T-cell (primary cell): ENCODE data around the gene SLC8A1. TPM values are rescaled to one million over a fixed set of nuclear protein-coding genes. Genes with fewer than 3 reads are reported as not detected.

Experiments
- ATAC-seq, 4 experiments: fragments of 200-7000 bp in 3 of 4; fragments of 150-1000 bp in 1 of 4; cut with Tn5 transposase; replicated peaks in 1 of 4; 1 replicate in 3 of 4; 2 replicates in 1 of 4; pipeline ENCODE4 v1.10.0; 2021; ENCODE audit warnings: moderate library complexity in 3 of 4, mild to moderate bottlenecking in 2 of 4, moderate number of reproducible peaks in 1 of 4
- CTCF ChIA-PET, 2 donors: fragments of 300-600 bp; sonication (Branson Sonifier 250); formaldehyde crosslinking; loops; one replicate each; lab custom pipeline; 2022; ENCODE audit warnings: antibody characterized with exemption in 2 of 2; lab: Charles Lee
- POLR2A ChIA-PET, 2 donors: fragments of 300-600 bp; sonication (Branson Sonifier 250); formaldehyde crosslinking; loops; one replicate each; lab custom pipeline; 2022; ENCODE audit warnings: antibody characterized with exemption in 2 of 2; lab: Charles Lee
- DNase-seq, 35 experiments: peaks; one replicate each; pipeline versions ENCODE4 v3.0.0 to v3.0.0-alpha.2; 2013 to 2023
- H3K27ac ChIP-seq: one replicate; pipeline ENCODE4 v1.5.1; 2013; ENCODE audit warnings: low read length
- H3K27me3 ChIP-seq, 2 experiments: replicated peaks in 1 of 2; 1 replicate in 1 of 2; 2 replicates in 1 of 2; pipeline versions ENCODE4 v1.6.1 to v1.7.0; 2013; ENCODE audit warnings: low read length in 1 of 2, mixed read lengths in 1 of 2; ENCODE audit not compliant: control insufficient read depth in 2 of 2, insufficient read depth in 2 of 2; ENCODE audit errors: extremely low read depth in 1 of 2
- H3K36me3 ChIP-seq, 2 donors: 1 replicate in 1 of 2; 2 replicates in 1 of 2; pipeline versions ENCODE4 v1.6.1 to v1.7.0; 2013; ENCODE audit warnings: low read length in 1 of 2; ENCODE audit not compliant: control insufficient read depth in 2 of 2, insufficient read depth in 1 of 2; ENCODE audit errors: extremely low read depth in 1 of 2
- H3K4me1 ChIP-seq, 2 experiments: 1 replicate in 1 of 2; 2 replicates in 1 of 2; pipeline versions ENCODE4 v1.6.1 to v1.7.0; 2013; ENCODE audit warnings: low read length in 2 of 2, mixed read lengths in 1 of 2; ENCODE audit not compliant: insufficient read depth in 2 of 2, control insufficient read depth in 1 of 2; ENCODE audit errors: extremely low read depth in 1 of 2
- H3K4me3 ChIP-seq, 2 donors: 1 replicate in 1 of 2; 2 replicates in 1 of 2; pipeline versions ENCODE4 v1.5.1 to v1.7.0; 2013; ENCODE audit warnings: mild to moderate bottlenecking in 2 of 2, low read length in 1 of 2, moderate library complexity in 1 of 2; ENCODE audit not compliant: control insufficient read depth in 1 of 2; ENCODE audit errors: extremely low read depth in 1 of 2
- H3K9me3 ChIP-seq: 2 replicates; pipeline ENCODE4 v1.7.0; 2013
- H3K27ac Mint-ChIP-seq, 2 donors: one replicate each; pipeline ENCODE4 v1.8.0; 2020 to 2021; ENCODE audit warnings: mild to moderate bottlenecking in 2 of 2, mixed read lengths in 2 of 2
- H3K27me3 Mint-ChIP-seq, 2 donors: one replicate each; pipeline ENCODE4 v1.8.0; 2021 to 2022; ENCODE audit warnings: mixed read lengths in 2 of 2
- H3K36me3 Mint-ChIP-seq: one replicate; pipeline ENCODE4 v1.8.0; 2021; ENCODE audit warnings: mixed read lengths
- H3K4me1 Mint-ChIP-seq, 3 donors: one replicate each; pipeline ENCODE4 v1.8.0; 2020 to 2022; ENCODE audit warnings: mixed read lengths in 3 of 3, mild to moderate bottlenecking in 1 of 3
- H3K4me3 Mint-ChIP-seq, 3 donors: one replicate each; pipeline ENCODE4 v1.8.0; 2020 to 2022; ENCODE audit warnings: mild to moderate bottlenecking in 3 of 3, mixed read lengths in 3 of 3, moderate library complexity in 3 of 3
- H3K9me3 Mint-ChIP-seq, 3 donors: one replicate each; pipeline ENCODE4 v1.8.0; 2020 to 2022; ENCODE audit warnings: mixed read lengths in 3 of 3
- WGBS: methylation state at CpG from one replicate; pipeline ENCODE4 v1.1.5; 2013; ENCODE audit warnings: missing lambda C conversion rate; ENCODE audit not compliant: insufficient coverage; 5-methylcytosine and 5-hydroxymethylcytosine counted together
- total RNA-seq, 35 experiments: library from RNA in 6 of 35; stranded (reverse) in 6 of 35; fragments of 120-200 nt in 1 of 35; gene quantifications; one replicate each; pipeline versions ENCODE4 v1.2.1 to v1.2.4 and lab custom pipeline; 2013 to 2026

Gene SLC8A1
- total RNA-seq, 5 donors from 2014 or later (not counting 1 experiment from before 2014, with no cell fraction given) = 0.09 to 0.35 (median 0.13) TPM

DNA sequence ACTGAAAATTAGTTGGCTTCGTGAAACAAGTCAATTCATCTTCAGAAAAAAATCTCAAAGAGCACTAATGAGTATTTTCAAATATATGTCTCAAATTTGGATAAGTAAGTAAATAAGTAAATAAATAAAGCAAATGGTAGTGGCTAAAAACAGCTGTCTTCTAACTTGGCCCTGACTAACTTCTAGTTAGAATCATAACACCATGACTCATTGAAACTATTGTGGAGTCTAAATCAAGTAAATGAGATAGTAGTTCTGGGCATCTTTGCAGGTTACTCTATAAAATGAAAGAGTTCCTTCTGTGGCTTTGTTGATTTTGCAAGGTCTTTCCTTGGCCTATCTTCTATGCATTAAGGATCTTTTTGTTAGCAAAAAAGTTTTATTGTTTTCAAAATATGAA lies 110.7 kb downstream of the SLC8A1 start:
- Histone ChIP-seq H3K4me3 (no peak overlapping the region), H3K4me1 (no peaks in the 10 kb centered on the region), H3K9me3 (no peaks in the 10 kb centered on the region), H3K27ac (no peak overlapping the region), H3K36me3 (no peaks in the 10 kb centered on the region), H3K27me3 (no peaks in the 10 kb centered on the region)
- ChIA-PET CTCF (no interaction called here), POLR2A (no interaction called here)
- DNase-seq (no peak), ATAC-seq (no peak)
- Mint-ChIP-seq H3K27me3 (no peaks in the 10 kb centered on the region), H3K4me3 (no peak overlapping the region), H3K27ac (no peak overlapping the region), H3K4me1 (no peaks in the 10 kb centered on the region), H3K9me3 (peaks cover 0 to 5% (median 0%) of the 10 kb centered on the region in 3 donors), H3K36me3 (no peaks in the 10 kb centered on the region)
- no CpG with 5 or more reads among the region's 1 CpG for WGBS

DNA sequence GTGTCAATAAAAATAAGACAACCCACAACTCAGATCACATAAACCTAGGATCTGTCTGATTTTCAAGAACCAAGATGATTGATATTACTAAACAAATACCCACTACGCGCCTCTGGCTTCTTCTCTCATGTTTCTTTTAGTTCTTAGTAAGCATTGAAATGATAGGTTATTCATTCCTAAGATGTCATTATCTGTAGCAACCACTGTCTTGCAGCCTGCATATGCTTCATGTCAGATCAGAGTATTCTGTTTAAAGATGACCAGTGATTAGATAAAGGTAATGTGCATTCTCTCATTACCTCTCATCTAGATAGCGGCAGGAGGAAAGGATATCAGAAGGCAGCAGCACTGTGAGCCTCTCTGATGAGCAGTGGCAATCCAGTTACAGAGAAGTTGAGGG lies 112.9 kb downstream of the SLC8A1 start:
- Histone ChIP-seq H3K4me3 (no peak overlapping the region), H3K36me3 (no peaks in the 10 kb centered on the region), H3K27ac (no peak overlapping the region), H3K9me3 (no peaks in the 10 kb centered on the region), H3K4me1 (no peaks in the 10 kb centered on the region), H3K27me3 (no peaks in the 10 kb centered on the region)
- POLR2A ChIA-PET = no interaction called here
- no peak overlapping the region for H3K27ac Mint-ChIP-seq
- no peak overlapping the region for H3K4me3 Mint-ChIP-seq
- CTCF ChIA-PET = no interaction called here
- WGBS = no CpG with 5 or more reads among the region's 3 CpGs
- H3K9me3 Mint-ChIP-seq = peaks cover 0 to 5% (median 0%) of the 10 kb centered on the region in 3 donors
- DNase-seq (no peak), ATAC-seq (no peak)
- no peaks in the 10 kb centered on the region for H3K36me3 Mint-ChIP-seq
- H3K27me3 Mint-ChIP-seq = no peaks in the 10 kb centered on the region
- H3K4me1 Mint-ChIP-seq = no peaks in the 10 kb centered on the region

DNA sequence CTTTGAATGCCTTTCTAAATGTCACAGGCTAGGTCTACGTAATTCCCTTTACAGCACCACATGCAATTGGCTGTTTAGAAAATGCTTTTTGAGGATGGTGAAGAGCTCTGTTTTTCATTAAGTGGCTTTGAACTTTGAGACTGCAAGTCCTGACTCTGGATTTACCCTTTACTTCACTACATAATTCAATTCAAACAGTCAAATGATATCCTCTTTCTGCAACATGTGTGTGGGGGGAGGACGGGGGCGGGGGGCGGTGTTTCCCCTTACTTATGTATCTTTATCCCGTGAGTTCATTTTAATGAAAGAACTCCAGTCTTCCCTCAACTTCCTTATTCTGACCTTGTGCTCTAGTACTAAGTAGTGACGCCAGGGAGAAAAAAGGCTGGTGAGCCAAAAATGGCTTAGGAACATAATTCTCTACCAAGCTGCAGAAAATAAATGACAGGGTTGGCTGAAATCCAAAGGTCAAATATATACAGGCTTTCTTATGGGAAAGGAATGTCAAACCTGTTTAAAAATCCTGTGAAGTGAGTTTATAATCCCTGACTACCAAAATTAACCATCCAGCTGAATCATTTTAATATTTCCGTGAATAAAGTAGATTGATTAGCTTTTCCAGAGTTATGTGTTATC lies 119.6 kb downstream of the SLC8A1 start:
- ChIA-PET POLR2A (no interaction called here), CTCF (no interaction called here)
- Mint-ChIP-seq H3K27me3 (no peaks in the 10 kb centered on the region), H3K4me3 (no peak overlapping the region), H3K9me3 (no peaks in the 10 kb centered on the region), H3K27ac (no peak overlapping the region), H3K36me3 (no peaks in the 10 kb centered on the region), H3K4me1 (no peaks in the 10 kb centered on the region)
- Histone ChIP-seq H3K36me3 (no peaks in the 10 kb centered on the region), H3K4me3 (no peak overlapping the region), H3K9me3 (no peaks in the 10 kb centered on the region), H3K27me3 (no peaks in the 10 kb centered on the region), H3K27ac (no peak overlapping the region), H3K4me1 (no peaks in the 10 kb centered on the region)
- DNase-seq (no peak), ATAC-seq (no peak)
- WGBS = no CpG with 5 or more reads among the region's 7 CpGs

DNA sequence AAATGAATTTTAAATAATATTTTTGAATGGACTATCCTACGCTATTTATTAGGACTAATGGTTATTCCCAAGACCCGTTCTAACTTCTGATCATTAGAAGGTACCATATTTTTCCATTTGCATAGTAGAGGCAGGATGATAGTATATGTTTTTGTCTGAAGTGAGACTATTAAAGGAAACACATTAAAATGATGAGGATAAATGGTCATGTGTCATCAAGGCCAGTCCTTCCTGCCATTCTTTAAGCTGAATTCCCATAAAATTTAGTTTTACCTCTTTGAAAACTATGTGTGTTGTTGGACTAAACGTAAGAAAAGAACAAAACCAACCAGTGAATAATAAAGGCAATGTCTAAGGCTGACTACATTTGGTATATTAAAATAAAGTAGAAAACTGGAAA lies 121.8 kb downstream of the SLC8A1 start:
- ChIA-PET POLR2A (no interaction called here), CTCF (no interaction called here)
- Histone ChIP-seq H3K4me3 (no peak overlapping the region), H3K27me3 (no peaks in the 10 kb centered on the region), H3K36me3 (no peaks in the 10 kb centered on the region), H3K9me3 (no peaks in the 10 kb centered on the region), H3K27ac (no peak overlapping the region), H3K4me1 (no peaks in the 10 kb centered on the region)
- DNase-seq (no peak), ATAC-seq (no peak)
- Mint-ChIP-seq H3K27ac (no peak overlapping the region), H3K36me3 (no peaks in the 10 kb centered on the region), H3K27me3 (no peaks in the 10 kb centered on the region), H3K4me3 (no peak overlapping the region), H3K4me1 (no peaks in the 10 kb centered on the region), H3K9me3 (peaks cover 0 to 5% (median 0%) of the 10 kb centered on the region in 3 donors)
- no CpG with 5 or more reads among the region's 3 CpGs for WGBS

DNA sequence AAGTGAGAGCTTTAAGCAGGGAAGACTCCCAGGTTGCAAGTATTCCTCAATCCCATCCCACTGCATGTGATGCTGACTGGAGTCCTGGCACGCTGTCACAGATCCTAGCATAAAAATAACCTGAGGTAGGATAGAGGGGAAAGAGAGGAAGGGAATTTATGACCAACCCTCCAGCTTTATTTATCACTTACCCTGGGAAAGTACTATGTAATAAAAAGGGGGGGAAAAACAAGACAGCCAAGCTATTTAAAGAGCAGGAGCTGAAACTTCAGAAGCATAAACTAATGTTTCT lies 122.2 kb downstream of the SLC8A1 start:
- no peaks in the 10 kb centered on the region for H3K27me3 ChIP-seq
- no peak overlapping the region for H3K4me3 ChIP-seq
- no peaks in the 10 kb centered on the region for H3K36me3 ChIP-seq
- Mint-ChIP-seq H3K4me1 (no peaks in the 10 kb centered on the region), H3K27ac (no peak overlapping the region), H3K36me3 (no peaks in the 10 kb centered on the region), H3K9me3 (peaks cover 0 to 5% (median 0%) of the 10 kb centered on the region in 3 donors), H3K4me3 (no peak overlapping the region), H3K27me3 (no peaks in the 10 kb centered on the region)
- CTCF ChIA-PET = no interaction called here
- ATAC-seq (no peak), DNase-seq (no peak)
- no peaks in the 10 kb centered on the region for H3K4me1 ChIP-seq
- H3K27ac ChIP-seq = no peak overlapping the region
- no peaks in the 10 kb centered on the region for H3K9me3 ChIP-seq
- POLR2A ChIA-PET = no interaction called here
- no CpG with 5 or more reads among the region's 1 CpG for WGBS

DNA sequence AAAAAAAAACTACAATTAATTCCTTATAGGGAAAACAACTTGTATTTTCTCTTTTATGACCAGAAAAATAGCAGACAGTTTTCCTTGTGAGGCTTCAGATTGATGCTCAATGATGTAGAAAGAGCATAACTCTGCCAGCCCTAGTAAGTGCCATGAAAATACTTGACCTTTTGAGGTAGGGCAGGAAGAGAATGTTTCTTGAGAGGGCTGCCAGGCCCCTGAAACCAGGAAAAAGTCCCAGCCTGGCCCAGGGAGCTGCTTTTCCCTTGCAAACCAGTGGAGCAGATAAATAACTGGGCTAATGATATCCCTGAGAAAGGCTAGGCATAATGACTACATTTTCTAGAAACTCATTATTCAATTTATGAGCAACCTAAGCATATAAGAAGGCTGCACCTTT lies 126.8 kb downstream of the SLC8A1 start:
- no peaks in the 10 kb centered on the region for H3K27me3 ChIP-seq
- CTCF ChIA-PET = no interaction called here
- H3K4me1 Mint-ChIP-seq = no peaks in the 10 kb centered on the region
- POLR2A ChIA-PET = no interaction called here
- H3K9me3 ChIP-seq = no peaks in the 10 kb centered on the region
- H3K27ac Mint-ChIP-seq = no peak overlapping the region
- H3K4me3 ChIP-seq = no peak overlapping the region
- H3K9me3 Mint-ChIP-seq = peaks cover 0 to 5% (median 0%) of the 10 kb centered on the region in 3 donors
- H3K4me3 Mint-ChIP-seq = no peak overlapping the region
- H3K36me3 Mint-ChIP-seq = no peaks in the 10 kb centered on the region
- H3K36me3 ChIP-seq = no peaks in the 10 kb centered on the region
- H3K4me1 ChIP-seq = no peaks in the 10 kb centered on the region
- ATAC-seq = no peak
- no peak for DNase-seq
- peaks cover 0 to 2% of the 10 kb centered on the region in 2 donors for H3K27me3 Mint-ChIP-seq
- H3K27ac ChIP-seq = no peak overlapping the region

DNA sequence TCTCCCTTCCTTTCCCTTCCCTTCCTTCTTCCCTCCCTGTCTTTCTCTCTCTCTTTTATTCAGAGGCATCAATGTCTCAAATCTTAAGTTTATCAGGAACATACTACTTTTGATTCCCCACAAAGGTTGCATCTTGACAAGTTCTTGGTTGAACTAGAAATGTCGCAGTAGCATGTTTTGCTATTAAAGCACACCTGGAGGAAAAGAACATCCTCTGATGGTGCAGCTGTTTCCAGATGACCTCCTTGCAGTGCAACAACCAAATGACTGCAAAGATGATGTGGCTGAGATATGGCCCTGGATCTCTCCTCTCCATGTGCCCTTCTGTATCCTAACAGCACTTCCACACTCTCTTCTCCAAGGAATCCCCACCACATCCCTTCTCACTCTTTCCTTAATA lies 127.2 kb downstream of the SLC8A1 start:
- no peak for DNase-seq
- Mint-ChIP-seq H3K4me1 (no peaks in the 10 kb centered on the region), H3K27ac (no peak overlapping the region), H3K4me3 (no peak overlapping the region), H3K9me3 (peaks cover 0 to 5% (median 0%) of the 10 kb centered on the region in 3 donors), H3K36me3 (no peaks in the 10 kb centered on the region), H3K27me3 (peaks cover 0 to 2% of the 10 kb centered on the region in 2 donors)
- H3K36me3 ChIP-seq = no peaks in the 10 kb centered on the region
- ChIA-PET CTCF (no interaction called here), POLR2A (no interaction called here)
- no peak overlapping the region for H3K4me3 ChIP-seq
- WGBS = 33% methylated on average over 1 of the region's 1 CpG
- H3K4me1 ChIP-seq = no peaks in the 10 kb centered on the region
- ATAC-seq = no peak
- no peaks in the 10 kb centered on the region for H3K9me3 ChIP-seq
- no peak overlapping the region for H3K27ac ChIP-seq
- no peaks in the 10 kb centered on the region for H3K27me3 ChIP-seq
